HG03097 (cell line): ENCODE measurements around the gene FAM89A.

Source experiments
- ATAC-seq: cut with Tn5 transposase; IDR thresholded peaks from one replicate; pipeline ENCODE4 v1.9.1; 2021; ENCODE audit not compliant: unreplicated experiment, low FRiP score

FAM89A gene

GRCh38 chr1:230972855-230973271 lies 67.2 kb downstream of the FAM89A start:
- ATAC-seq, result no peak

- ATAC-seq, result no peak
These were observed 68.3 kb downstream of the FAM89A start for GRCh38 chr1:230971771-230972170.

DNA sequence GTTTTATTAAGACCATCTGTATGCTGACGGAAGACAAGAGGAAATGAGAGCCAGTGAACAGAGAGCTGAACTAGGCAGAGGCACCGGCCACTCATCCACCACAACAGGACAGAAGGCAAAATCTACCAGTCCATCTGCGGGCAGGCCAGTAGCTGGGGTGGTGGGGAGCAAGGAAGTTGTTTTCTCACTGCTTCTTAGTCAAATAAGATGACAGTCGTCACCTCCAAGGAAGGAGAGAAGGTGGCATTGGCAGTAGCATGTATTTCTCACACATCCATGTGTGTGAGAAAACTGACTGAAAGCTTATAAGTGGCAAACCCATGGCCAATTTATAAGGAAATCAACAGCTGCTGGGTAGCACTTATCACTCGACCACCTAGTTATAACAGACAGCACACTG lies 69.6 kb downstream of the FAM89A start:
- no peak for ATAC-seq
